RWPE2 (cell line): ENCODE data around the gene MRO.

ENCODE experiments used
- ATAC-seq: fragments of 200-7000 bp; cut with Tn5 transposase; 3 replicates; pipeline ENCODE4 v1.9.1; 2021; ENCODE audit warnings: low read depth
- DNase-seq: peaks from one replicate; pipeline ENCODE4 v3.0.0-alpha.2; 2020; ENCODE audit warnings: low spot score
- H3K27ac ChIP-seq: fragments of 450-650 bp; 2 replicates; pipeline ENCODE4 v1.5.1; 2017; ENCODE audit warnings: mild to moderate bottlenecking; ENCODE audit not compliant: poor library complexity, severe bottlenecking
- H3K27me3 ChIP-seq: fragments of 250-450 bp; sonication (Bioruptor Pico); 2 replicates; pipeline ENCODE4 v1.5.1; 2021; ENCODE audit warnings: mild to moderate bottlenecking, moderate library complexity; ENCODE audit not compliant: insufficient read depth, poor library complexity, severe bottlenecking
- H3K36me3 ChIP-seq: fragments of 250-450 bp; sonication (Bioruptor Pico); 2 replicates; pipeline ENCODE4 v1.5.1; 2020; ENCODE audit warnings: low read depth, mild to moderate bottlenecking, moderate library complexity
- H3K4me1 ChIP-seq: fragments of 250-450 bp; sonication (Bioruptor Pico); 2 replicates; pipeline ENCODE4 v1.5.1; 2021; ENCODE audit warnings: mild to moderate bottlenecking, moderate library complexity; ENCODE audit not compliant: insufficient read depth, poor library complexity, severe bottlenecking
- H3K4me3 ChIP-seq: fragments of 250-450 bp; sonication (Bioruptor Pico); 2 replicates; pipeline ENCODE4 v1.5.1; 2021; ENCODE audit warnings: mild to moderate bottlenecking, moderate library complexity; ENCODE audit not compliant: severe bottlenecking
- H3K9me3 ChIP-seq: fragments of 250-450 bp; sonication (Bioruptor Pico); 2 replicates; pipeline ENCODE4 v1.5.1; 2021; ENCODE audit warnings: mild to moderate bottlenecking, moderate library complexity; ENCODE audit not compliant: severe bottlenecking
- CTCF ChIP-seq: fragments of 450-650 bp; IDR thresholded peaks from one replicate; pipeline ENCODE4 v1.5.1; 2017; ENCODE audit warnings: mild to moderate bottlenecking, moderate library complexity; ENCODE audit not compliant: poor library complexity, severe bottlenecking

MRO gene

DNA sequence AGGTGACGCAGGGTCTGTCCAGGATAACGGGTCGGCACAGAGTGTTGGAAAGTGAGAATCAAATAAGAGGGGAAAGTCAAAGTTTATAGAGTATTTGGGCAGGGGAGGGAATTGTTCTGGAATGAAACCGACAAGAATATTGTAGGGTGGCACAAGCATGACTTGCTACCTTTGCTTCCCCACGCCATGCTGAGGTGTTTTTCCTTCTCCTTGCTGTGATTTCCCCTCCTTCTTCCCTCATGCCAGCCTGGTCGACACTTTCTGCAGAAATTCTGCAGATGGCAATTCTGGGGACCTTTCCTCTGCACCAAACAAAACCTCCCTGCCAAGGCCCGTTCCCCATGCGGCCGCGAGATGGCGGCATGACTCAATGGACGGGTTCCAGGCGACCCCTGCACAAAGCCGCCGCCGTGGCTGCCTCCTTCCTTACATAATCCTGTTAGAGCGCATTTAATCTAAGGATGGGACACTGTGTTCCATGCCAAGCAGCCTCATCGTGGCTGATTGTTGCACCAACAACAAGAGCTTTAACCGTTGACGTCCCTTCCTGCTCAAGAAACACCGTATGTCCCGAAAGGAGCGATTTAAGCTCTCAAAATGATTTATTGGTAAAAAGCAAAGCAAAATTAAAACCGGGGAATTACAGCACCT lies at the start of gene MRO:
TSS of gene MRO (minus strand) at position 289 of the 651 bp plus-strand sequence. CDS start 10,616 bp downstream, outside the sequence.
- peak; percentile 95 for TF ChIP-seq CTCF
- no peaks in the 10 kb centered on the region for H3K9me3 ChIP-seq
- ATAC-seq = peak; percentile 93
- no peaks in the 10 kb centered on the region for H3K36me3 ChIP-seq
- peaks cover 4% of the 10 kb centered on the region for H3K4me1 ChIP-seq
- no peak within 1 kb of the TSS for H3K27ac ChIP-seq
- DNase-seq = peak; percentile 62
- no peak within 1 kb of the TSS for H3K4me3 ChIP-seq
- H3K27me3 ChIP-seq = no peaks in the 10 kb centered on the region

DNA sequence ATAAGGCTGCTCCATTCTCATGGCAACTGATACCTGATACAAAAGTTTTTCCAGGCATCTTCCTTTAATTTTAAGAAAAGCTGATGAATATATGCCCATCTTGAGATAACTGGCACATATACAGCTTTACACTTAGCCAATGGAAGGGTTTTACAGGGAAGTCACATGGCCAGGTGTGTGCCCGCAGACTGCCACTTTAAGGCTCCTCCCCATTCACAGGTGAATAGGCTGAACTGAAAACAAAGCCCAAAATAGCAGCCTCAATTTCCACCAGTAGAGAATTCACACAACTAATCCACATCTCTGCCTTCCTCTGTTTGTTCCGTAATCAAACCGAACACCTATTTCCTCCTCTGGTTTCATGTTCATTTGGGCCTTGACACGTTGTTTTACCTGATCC lies 49.3 kb upstream of the MRO start:
- peaks cover 42% of the 10 kb centered on the region for H3K4me1 ChIP-seq
- no peak overlapping the region for H3K4me3 ChIP-seq
- peak overlapping the region; percentile 59 for H3K27ac ChIP-seq
- no peaks in the 10 kb centered on the region for H3K9me3 ChIP-seq
- H3K36me3 ChIP-seq = no peaks in the 10 kb centered on the region
- H3K27me3 ChIP-seq = no peaks in the 10 kb centered on the region
- DNase-seq = no peak
- no peak for TF ChIP-seq CTCF
- no peak for ATAC-seq

- no peak for DNase-seq
- ATAC-seq = 0 out of 3 replicates have a peak, but pooled peaks have one; percentile 20
- Histone ChIP-seq H3K4me1 (peaks cover 36% of the 10 kb centered on the region), H3K27me3 (no peaks in the 10 kb centered on the region), H3K4me3 (no peak overlapping the region), H3K9me3 (no peaks in the 10 kb centered on the region), H3K36me3 (no peaks in the 10 kb centered on the region), H3K27ac (no peak overlapping the region)
- TF ChIP-seq CTCF = peak; percentile 56
Observed at GRCh38 chr18:50866765-50867164, 46.9 kb upstream of the MRO start.

DNA sequence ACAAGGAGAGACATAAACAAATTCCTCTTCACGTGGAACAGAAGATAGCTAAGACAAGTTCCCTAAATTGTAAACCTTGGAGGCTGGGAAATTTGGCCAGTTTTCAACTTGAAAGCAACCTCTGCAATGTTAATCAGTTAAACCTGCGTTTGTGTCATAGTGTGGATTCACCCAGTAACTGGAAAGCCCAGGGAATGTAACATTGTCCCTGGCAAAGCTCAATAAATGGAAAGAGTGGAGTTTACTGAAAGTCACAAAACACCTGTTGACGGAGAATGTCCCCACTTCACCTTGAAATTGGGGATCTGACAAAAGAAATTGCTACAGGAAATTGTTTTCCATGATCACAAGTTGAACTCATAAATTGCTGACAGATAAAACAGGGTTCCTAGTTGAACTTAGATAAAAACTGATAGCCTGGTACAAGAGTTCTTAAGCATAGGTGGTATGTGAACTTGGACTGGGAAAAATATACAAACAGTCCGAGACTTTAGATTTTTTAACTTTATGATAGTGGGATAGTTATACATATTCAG lies 44.1 kb upstream of the MRO start:
- peaks cover 10% of the 10 kb centered on the region for H3K4me1 ChIP-seq
- no peak for ATAC-seq
- no peaks in the 10 kb centered on the region for H3K27me3 ChIP-seq
- no peaks in the 10 kb centered on the region for H3K36me3 ChIP-seq
- H3K27ac ChIP-seq = no peak overlapping the region
- no peak for DNase-seq
- TF ChIP-seq CTCF = no peak
- H3K9me3 ChIP-seq = no peaks in the 10 kb centered on the region
- no peak overlapping the region for H3K4me3 ChIP-seq

DNA sequence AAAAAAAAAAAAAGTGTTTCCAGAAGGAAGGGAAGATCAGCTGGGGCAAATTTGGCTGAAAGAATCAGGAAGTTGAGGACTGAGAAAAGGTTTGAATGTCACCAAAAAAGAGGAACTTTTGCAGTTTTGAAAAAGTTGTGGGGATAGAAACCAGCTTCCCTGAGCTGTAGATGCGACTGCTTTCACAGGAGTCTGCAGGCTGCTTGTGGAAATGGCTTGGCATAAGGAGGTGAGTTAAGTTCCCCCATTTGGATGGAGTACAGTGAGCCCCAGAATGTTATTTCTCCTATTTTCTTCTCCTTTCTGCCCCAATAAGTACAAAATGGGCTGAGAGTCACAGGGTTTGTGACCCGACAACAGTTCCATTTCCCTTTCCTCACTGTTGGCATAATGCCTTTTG lies 42.6 kb upstream of the MRO start:
- Histone ChIP-seq H3K27me3 (no peaks in the 10 kb centered on the region), H3K27ac (no peak overlapping the region), H3K4me1 (no peaks in the 10 kb centered on the region), H3K36me3 (no peaks in the 10 kb centered on the region), H3K4me3 (no peak overlapping the region), H3K9me3 (no peaks in the 10 kb centered on the region)
- no peak for TF ChIP-seq CTCF
- DNase-seq = no peak
- ATAC-seq = no peak
